Gastroesophageal sphincter (tissue), 4 donors: Measurements from ENCODE around the gene MAN2C1. TPM values are rescaled to one million over a fixed set of nuclear protein-coding genes. Genes with fewer than 3 reads are reported as not detected.
"Not testable (repeated sequence)": the region's sequence is repeated elsewhere in the genome, so short reads cannot be mapped to it uniquely, and the experiment has no call there.

Experiments
- ATAC-seq: fragments of 150-250 bp; one replicate; pipeline ENCODE4 v1.9.1; 2016; ENCODE audit warnings: mild to moderate bottlenecking, moderate library complexity
- H3K27ac ChIP-seq, 4 donors: fragments of 200-600 bp; sonication (generic) in 3 of 4; 1 replicate in 3 of 4; 2 replicates in 1 of 4; pipeline ENCODE4 v1.5.1; 2016 to 2019
- H3K27me3 ChIP-seq: fragments of 200-600 bp; sonication (generic); one replicate; pipeline ENCODE4 v1.5.1; 2019
- H3K36me3 ChIP-seq, 2 donors: fragments of 200-600 bp; sonication (generic); one replicate each; pipeline ENCODE4 v1.5.1; 2019; ENCODE audit warnings: control low read depth in 1 of 2
- H3K4me1 ChIP-seq, 3 donors: fragments of 200-600 bp; sonication (generic); 1 replicate in 2 of 3; 2 replicates in 1 of 3; pipeline ENCODE4 v1.5.1; 2016 to 2019; ENCODE audit warnings: control low read depth in 2 of 3
- H3K4me3 ChIP-seq, 2 donors: fragments of 200-600 bp; sonication (generic); one replicate each; pipeline ENCODE4 v1.5.1; 2019; ENCODE audit warnings: mild to moderate bottlenecking in 1 of 2, moderate library complexity in 1 of 2
- H3K9me3 ChIP-seq, 3 donors: fragments of 200-600 bp; sonication (generic); one replicate each; pipeline ENCODE4 v1.5.1; 2017 to 2019; ENCODE audit warnings: control low read depth in 2 of 3
- CTCF ChIP-seq, 4 experiments: fragments of 200-600 bp in 2 of 4; fragments of 450-650 bp in 2 of 4; sonication (generic) in 1 of 4; IDR thresholded peaks; one replicate each; pipeline ENCODE4 v1.5.1; 2017 to 2019; ENCODE audit warnings: antibody characterized with exemption in 4 of 4, mild to moderate bottlenecking in 2 of 4, moderate library complexity in 2 of 4
- EP300 ChIP-seq: sonication (generic); formaldehyde crosslinking; IDR thresholded peaks from one replicate; pipeline ENCODE4 v1.6.1; 2017; ENCODE audit warnings: antibody characterized with exemption, mild to moderate bottlenecking
- POLR2A ChIP-seq, 2 donors: fragments of 450-650 bp; IDR thresholded peaks; one replicate each; pipeline ENCODE4 v1.6.1; 2017; ENCODE audit warnings: antibody characterized with exemption in 2 of 2, mild to moderate bottlenecking in 2 of 2, moderate library complexity in 1 of 2
- POLR2AphosphoS5 ChIP-seq: sonication (generic); formaldehyde crosslinking; IDR thresholded peaks from one replicate; pipeline ENCODE4 v1.6.1; 2017; ENCODE audit warnings: antibody characterized with exemption
- WGBS, 2 donors: methylation state at CpG; one replicate each; pipeline ENCODE4 v1.1.5; 2018; ENCODE audit warnings: low coverage in 1 of 2; 5-methylcytosine and 5-hydroxymethylcytosine counted together
- total RNA-seq, 4 donors: library from RNA; depleted of rRNA; stranded (reverse); fragments of >200 nt; gene quantifications; one replicate each; pipeline ENCODE4 v1.1.0, GENCODE V29; 2016

MAN2C1 gene
- total RNA-seq, 4 donors from 2014 or later, result 78.2 to 269 (median 102) TPM

- TF ChIP-seq POLR2A (IDR thresholded peaks at IDR 0.05), result no peak
- no peak for TF ChIP-seq CTCF (IDR thresholded peaks at IDR 0.05)
- TF ChIP-seq EP300, result no peak
- TF ChIP-seq POLR2AphosphoS5, result no peak
- 40% methylated on average over 1 of the region's 3 CpGs; no CpG with 5 or more reads in 1 of the 2 donors for WGBS, 2 donors
- no peaks in the 10 kb centered on the region for H3K4me1 ChIP-seq
- H3K27ac ChIP-seq, result no peak overlapping the region
- no peak overlapping the region for H3K4me3 ChIP-seq
- no peaks in the 10 kb centered on the region for H3K36me3 ChIP-seq
- ATAC-seq, result no peak
- no peaks in the 10 kb centered on the region for H3K27me3 ChIP-seq
- no peaks in the 10 kb centered on the region for H3K9me3 ChIP-seq
Measured at GRCh38 chr15:75327491-75327890, 40.9 kb downstream of the MAN2C1 start.

GRCh38 chr15:75327005-75327404, 41.4 kb downstream of the MAN2C1 start:
- no peaks in the 10 kb centered on the region for H3K9me3 ChIP-seq
- no peak for ATAC-seq
- 84 to 100% methylated on average over 1 to 2 of the region's 4 CpGs for WGBS, 2 donors
- H3K27me3 ChIP-seq, result no peaks in the 10 kb centered on the region
- no peak overlapping the region for H3K27ac ChIP-seq
- no peaks in the 10 kb centered on the region for H3K4me1 ChIP-seq
- no peak overlapping the region for H3K4me3 ChIP-seq
- H3K36me3 ChIP-seq, result no peaks in the 10 kb centered on the region
- TF ChIP-seq CTCF (IDR thresholded peaks at IDR 0.05) (no peak), EP300 (no peak), POLR2AphosphoS5 (no peak), POLR2A (IDR thresholded peaks at IDR 0.05) (no peak)

GRCh38 chr15:75325922-75326321, 42.5 kb downstream of the MAN2C1 start:
- Histone ChIP-seq H3K9me3 (no peaks in the 10 kb centered on the region), H3K27me3 (no peaks in the 10 kb centered on the region), H3K36me3 (no peaks in the 10 kb centered on the region), H3K27ac (no peak overlapping the region), H3K4me3 (no peak overlapping the region), H3K4me1 (no peaks in the 10 kb centered on the region)
- 95 to 100% methylated on average over 3 to 4 of the region's 4 CpGs for WGBS, 2 donors
- TF ChIP-seq POLR2A (IDR thresholded peaks at IDR 0.05), result no peak
- TF ChIP-seq POLR2AphosphoS5, result no peak
- TF ChIP-seq CTCF (IDR thresholded peaks at IDR 0.05), result no peak
- TF ChIP-seq EP300, result no peak
- ATAC-seq, result no peak

- 85 to 96% methylated on average over 6 of the region's 6 CpGs for WGBS, 2 donors
- TF ChIP-seq POLR2A (IDR thresholded peaks at IDR 0.05), result no peak
- no peak for TF ChIP-seq CTCF (IDR thresholded peaks at IDR 0.05)
- TF ChIP-seq POLR2AphosphoS5, result no peak
- TF ChIP-seq EP300, result no peak
- ATAC-seq, result no peak
Measured at GRCh38 chr15:75321711-75322110, 46.7 kb downstream of the MAN2C1 start.

GRCh38 chr15:75319231-75319897, 49.0 kb downstream of the MAN2C1 start:
- H3K9me3 ChIP-seq, H3K27me3 ChIP-seq, H3K36me3 ChIP-seq, ATAC-seq, H3K4me1 ChIP-seq, H3K27ac ChIP-seq, H3K4me3 ChIP-seq: not testable (repeated sequence)
- WGBS, 2 donors, result 83 to 86% methylated on average over 2 to 5 of the region's 5 CpGs

More at GRCh38 chr15:75321711-75322110, 46.7 kb downstream of the MAN2C1 start:
- H3K27ac ChIP-seq, result no peak overlapping the region
- H3K36me3 ChIP-seq, result no peaks in the 10 kb centered on the region
- H3K4me3 ChIP-seq, result no peak overlapping the region
- H3K9me3 ChIP-seq, result no peaks in the 10 kb centered on the region
- H3K4me1 ChIP-seq, result no peaks in the 10 kb centered on the region
- H3K27me3 ChIP-seq, result no peaks in the 10 kb centered on the region
